NCI-H2029 treated with DMSO at 0.1 percent for 48 hours (cell line): ENCODE measurements around the gene ORMDL3.

Experiments used
- DNase-seq: peaks from one replicate; lab custom pipeline; 2025; lab: John Stamatoyannopoulos, UW

The ORMDL3 gene

GRCh38 chr17:39927101-39927928 is at the start of gene ORMDL3, which contains the start of gene LRRC3C:
Gene ORMDL3 (minus strand): TSS chr17:39927601. CDS start chr17:39924203, 3,398 bp downstream.
Gene LRRC3C (plus strand): TSS chr17:39927732. CDS start chr17:39941524, 13,792 bp downstream.
- DNase-seq: peak; percentile 45

- no peak for DNase-seq
Measured at GRCh38 chr17:39975801-39976200, 48.4 kb upstream of the ORMDL3 start.

GRCh38 chr17:39974433-39974832 is 47.0 kb upstream of the ORMDL3 start:
- no peak for DNase-seq

GRCh38 chr17:39973496-39973895 is 46.1 kb upstream of the ORMDL3 start:
- no peak for DNase-seq

- DNase-seq: no peak
Measured at GRCh38 chr17:39972271-39972670, 44.9 kb upstream of the ORMDL3 start.

- no peak for DNase-seq
Measured at GRCh38 chr17:39971076-39971603, 43.7 kb upstream of the ORMDL3 start.

- no peak for DNase-seq
Measured at GRCh38 chr17:39970157-39970692, 42.8 kb upstream of the ORMDL3 start.

- no peak for DNase-seq
Measured at GRCh38 chr17:39969375-39969774, 42.0 kb upstream of the ORMDL3 start.

GRCh38 chr17:39968761-39969160 is 41.4 kb upstream of the ORMDL3 start:
- DNase-seq: no peak

GRCh38 chr17:39966771-39967170 is 39.4 kb upstream of the ORMDL3 start:
- no peak for DNase-seq

- no peak for DNase-seq
Measured at GRCh38 chr17:39965017-39965699, 37.8 kb upstream of the ORMDL3 start.

GRCh38 chr17:39963829-39964228 is 36.4 kb upstream of the ORMDL3 start:
- DNase-seq: no peak

GRCh38 chr17:39962642-39963220 is 35.3 kb upstream of the ORMDL3 start, which contains the start of gene GSDMA:
Gene GSDMA (plus strand): TSS chr17:39963004. CDS start chr17:39965688, 2,684 bp downstream.
- no peak for DNase-seq

- DNase-seq: no peak
Measured at GRCh38 chr17:39960524-39961041, 33.2 kb upstream of the ORMDL3 start.

- no peak for DNase-seq
Measured at GRCh38 chr17:39955726-39956225, 28.4 kb upstream of the ORMDL3 start.

GRCh38 chr17:39954876-39955275 is 27.5 kb upstream of the ORMDL3 start:
- DNase-seq: no peak

- DNase-seq: no peak
Measured at GRCh38 chr17:39953471-39953888, 26.1 kb upstream of the ORMDL3 start.

- DNase-seq: peak; percentile 62
Measured at GRCh38 chr17:39952680-39953470, 25.5 kb upstream of the ORMDL3 start.

- no peak for DNase-seq
Measured at GRCh38 chr17:39951924-39952679, 24.7 kb upstream of the ORMDL3 start.

- no peak for DNase-seq
Measured at GRCh38 chr17:39950871-39951348, 23.5 kb upstream of the ORMDL3 start.
